Common myeloid progenitor, CD34-positive (primary cell): ENCODE measurements around the gene DTNB.
"Not testable (repeated sequence)": the region's sequence is repeated elsewhere in the genome, so short reads cannot be mapped to it uniquely, and the experiment has no call there.

Experiments
- CTCF ChIA-PET: fragments of 350-600 bp; sonication (Branson Sonifier 250); formaldehyde crosslinking; loops from one replicate; lab custom pipeline; 2021; ENCODE audit warnings: antibody characterized with exemption; lab: Charles Lee
- POLR2A ChIA-PET: fragments of 350-600 bp; sonication (Branson Sonifier 250); formaldehyde crosslinking; loops from one replicate; lab custom pipeline; 2021; ENCODE audit warnings: antibody characterized with exemption; lab: Charles Lee
- DNase-seq, 3 donors: peaks; one replicate each; pipeline versions ENCODE4 v3.0.0 to v3.0.0-alpha.2; 2013
- H3K27ac ChIP-seq, 2 experiments: 1 replicate in 1 of 2; 2 replicates in 1 of 2; pipeline ENCODE4 v1.7.0; 2013; ENCODE audit warnings: inconsistent platforms in 2 of 2, low read length in 2 of 2, mild to moderate bottlenecking in 2 of 2, low read depth in 1 of 2, moderate library complexity in 1 of 2; ENCODE audit not compliant: severe bottlenecking in 2 of 2, insufficient read depth in 1 of 2, poor library complexity in 1 of 2
- H3K27me3 ChIP-seq, 5 experiments: replicated peaks in 2 of 5; 1 replicate in 3 of 5; 2 replicates in 2 of 5; pipeline versions ENCODE4 v1.6.1 to v1.7.0; 2013; ENCODE audit warnings: low read length in 4 of 5, mild to moderate bottlenecking in 2 of 5, moderate library complexity in 2 of 5, inconsistent platforms in 1 of 5; ENCODE audit not compliant: insufficient read depth in 5 of 5, control insufficient read depth in 4 of 5
- H3K36me3 ChIP-seq, 4 experiments: 1 replicate in 2 of 4; 2 replicates in 2 of 4; pipeline versions ENCODE4 v1.6.1 to v1.7.0; 2013; ENCODE audit warnings: low read length in 3 of 4, control low read depth in 1 of 4, mild to moderate bottlenecking in 1 of 4; ENCODE audit not compliant: control insufficient read depth in 4 of 4, insufficient read depth in 4 of 4
- H3K4me1 ChIP-seq, 4 experiments: 1 replicate in 3 of 4; 2 replicates in 1 of 4; pipeline versions ENCODE4 v1.6.1 to v1.7.1; 2013; ENCODE audit warnings: low read length in 3 of 4, mild to moderate bottlenecking in 3 of 4, control low read depth in 1 of 4, inconsistent platforms in 1 of 4, moderate library complexity in 1 of 4; ENCODE audit not compliant: control insufficient read depth in 4 of 4, insufficient read depth in 4 of 4; ENCODE audit errors: control extremely low read depth in 1 of 4
- H3K4me3 ChIP-seq, 7 experiments: 1 replicate in 4 of 7; 2 replicates in 3 of 7; pipeline versions ENCODE4 v1.5.1 to v1.7.0; 2013; ENCODE audit warnings: mild to moderate bottlenecking in 7 of 7, low read length in 6 of 7, moderate library complexity in 6 of 7, inconsistent platforms in 2 of 7, low read depth in 2 of 7, control low read depth in 1 of 7; ENCODE audit not compliant: insufficient read depth in 4 of 7, control insufficient read depth in 1 of 7; ENCODE audit errors: extremely low read depth in 1 of 7
- H3K9me3 ChIP-seq, 5 experiments: 1 replicate in 4 of 5; 2 replicates in 1 of 5; pipeline versions ENCODE4 v1.6.1 to v1.7.1; 2013; ENCODE audit warnings: low read length in 4 of 5, mild to moderate bottlenecking in 2 of 5, inconsistent platforms in 1 of 5, low read depth in 1 of 5, moderate library complexity in 1 of 5; ENCODE audit not compliant: control insufficient read depth in 4 of 5, insufficient read depth in 2 of 5; ENCODE audit errors: control extremely low read depth in 1 of 5
- WGBS: methylation state at CpG from one replicate; pipeline ENCODE4 v1.1.5; 2013; ENCODE audit not compliant: insufficient coverage; 5-methylcytosine and 5-hydroxymethylcytosine counted together

Gene DTNB

GRCh38 chr2:25534937-25535336 is 138.4 kb downstream of the DTNB start:
- H3K27me3 ChIP-seq, H3K27ac ChIP-seq, POLR2A ChIA-PET, H3K36me3 ChIP-seq, H3K4me3 ChIP-seq, DNase-seq, H3K9me3 ChIP-seq, H3K4me1 ChIP-seq, CTCF ChIA-PET: not testable (repeated sequence)
- 92% methylated on average over 13 of the region's 22 CpGs for WGBS

- Histone ChIP-seq H3K9me3 (peaks cover 0 to 7% (median 0%) of the 10 kb centered on the region in 5 experiments), H3K36me3 (peaks cover 0 to 4% (median 1%) of the 10 kb centered on the region in 4 experiments), H3K4me3 (no peak overlapping the region), H3K4me1 (peaks cover 0 to 4% (median 0%) of the 10 kb centered on the region in 4 experiments), H3K27me3 (no peaks in the 10 kb centered on the region), H3K27ac (no peak overlapping the region)
- CTCF ChIA-PET = no interaction called here
- POLR2A ChIA-PET = no interaction called here
- no peak for DNase-seq
- 92% methylated on average over 22 of the region's 26 CpGs for WGBS
Measured at GRCh38 chr2:25534455-25534854, 138.9 kb downstream of the DTNB start.

- H3K27me3 ChIP-seq, POLR2A ChIA-PET, CTCF ChIA-PET, H3K9me3 ChIP-seq, DNase-seq, H3K4me1 ChIP-seq, H3K27ac ChIP-seq, H3K36me3 ChIP-seq, H3K4me3 ChIP-seq: not testable (repeated sequence)
- WGBS = no CpG with 5 or more reads among the region's 5 CpGs
Measured at GRCh38 chr2:25533771-25534170, 139.6 kb downstream of the DTNB start.

- POLR2A ChIA-PET = no interaction called here
- CTCF ChIA-PET = no interaction called here
Measured at GRCh38 chr2:25532521-25532920, 140.9 kb downstream of the DTNB start.

GRCh38 chr2:25529034-25529433 is 144.3 kb downstream of the DTNB start:
- ChIA-PET CTCF (no interaction called here), POLR2A (no interaction called here)
- H3K4me3 ChIP-seq = no peak overlapping the region
- no peaks in the 10 kb centered on the region for H3K4me1 ChIP-seq
- no peaks in the 10 kb centered on the region for H3K9me3 ChIP-seq
- H3K36me3 ChIP-seq = peaks cover 0 to 2% (median under 1%) of the 10 kb centered on the region in 4 experiments
- no peaks in the 10 kb centered on the region for H3K27me3 ChIP-seq
- 100% methylated on average over 1 of the region's 3 CpGs for WGBS
- no peak for DNase-seq
- H3K27ac ChIP-seq = no peak overlapping the region

More at GRCh38 chr2:25532521-25532920, 140.9 kb downstream of the DTNB start:
- H3K27ac ChIP-seq = no peak overlapping the region
- H3K36me3 ChIP-seq = peaks cover 0 to 4% (median 1%) of the 10 kb centered on the region in 4 experiments
- H3K27me3 ChIP-seq = no peaks in the 10 kb centered on the region
- WGBS = no CpG with 5 or more reads among the region's 2 CpGs
- peaks cover 0 to 7% (median 0%) of the 10 kb centered on the region in 5 experiments for H3K9me3 ChIP-seq
- no peak overlapping the region for H3K4me3 ChIP-seq
- H3K4me1 ChIP-seq = no peaks in the 10 kb centered on the region
- no peak for DNase-seq

GRCh38 chr2:25528173-25528572 is 145.2 kb downstream of the DTNB start:
- CTCF ChIA-PET = no interaction called here
- POLR2A ChIA-PET = no interaction called here

GRCh38 chr2:25524507-25524906 is 148.9 kb downstream of the DTNB start:
- no peak for DNase-seq
- no peaks in the 10 kb centered on the region for H3K36me3 ChIP-seq
- H3K9me3 ChIP-seq = no peaks in the 10 kb centered on the region
- no peak overlapping the region for H3K27ac ChIP-seq
- 100% methylated on average over 1 of the region's 5 CpGs for WGBS
- H3K4me1 ChIP-seq = peaks cover 0 to 7% (median 3%) of the 10 kb centered on the region in 4 experiments
- ChIA-PET POLR2A (no interaction called here), CTCF (interaction anchor here (0.7 to 1.1 kb wide), 2 partner anchors 144 to 162 kb away, joined by 3 read pairs; no protein-coding TSS in a partner anchor)
- H3K4me3 ChIP-seq = no peak overlapping the region
- H3K27me3 ChIP-seq = no peaks in the 10 kb centered on the region

More at GRCh38 chr2:25528173-25528572, 145.2 kb downstream of the DTNB start:
- no peak overlapping the region for H3K27ac ChIP-seq
- H3K27me3 ChIP-seq = no peaks in the 10 kb centered on the region
- peaks cover 0 to 2% (median under 1%) of the 10 kb centered on the region in 4 experiments for H3K36me3 ChIP-seq
- H3K9me3 ChIP-seq = no peaks in the 10 kb centered on the region
- H3K4me1 ChIP-seq = no peaks in the 10 kb centered on the region
- WGBS = no CpG with 5 or more reads among the region's 4 CpGs
- no peak for DNase-seq
- H3K4me3 ChIP-seq = no peak overlapping the region
